Measurements from ENCODE around the gene LDB1. TPM values are rescaled to one million over a fixed set of nuclear protein-coding genes. Genes with fewer than 3 reads are reported as not detected.

LDB1 gene
- polyA plus RNA-seq, 1 donor: 82.7 TPM

- DNase-seq: no peak
Measured at GRCh38 chr10:102134416-102134815, 14.2 kb upstream of the LDB1 start.

GRCh38 chr10:102133373-102134195 lies 13.4 kb upstream of the LDB1 start:
- DNase-seq: peak; percentile 63

GRCh38 chr10:102132563-102133372 lies 12.6 kb upstream of the LDB1 start, which contains the start of gene PPRC1:
Gene PPRC1, plus strand, starts transcription at chr10:102133040. Its CDS starts 29 bp downstream, at chr10:102133069.
- DNase-seq: peak; percentile 99

- no peak for DNase-seq
Measured at GRCh38 chr10:102132193-102132562, 12.0 kb upstream of the LDB1 start.

GRCh38 chr10:102131286-102132170 lies 11.4 kb upstream of the LDB1 start:
- DNase-seq: no peak

GRCh38 chr10:102123223-102123622 lies 3.1 kb upstream of the LDB1 start:
- DNase-seq: no peak

GRCh38 chr10:102122450-102122849 lies 2.3 kb upstream of the LDB1 start:
- DNase-seq: no peak

- DNase-seq: peak; percentile 66
Measured at GRCh38 chr10:102121739-102122372, 1.7 kb upstream of the LDB1 start.

GRCh38 chr10:102120991-102121738 lies 997 bp upstream of the LDB1 start:
- DNase-seq: peak; percentile 83

GRCh38 chr10:102119417-102120141 lies 589 bp downstream of the LDB1 start:
- DNase-seq: peak; percentile 63

- DNase-seq: no peak
Measured at GRCh38 chr10:102118867-102119266, 1.3 kb downstream of the LDB1 start.

- peak; percentile 66 for DNase-seq
Measured at GRCh38 chr10:102117391-102118159, 2.6 kb downstream of the LDB1 start.

GRCh38 chr10:102116656-102117055 lies 3.5 kb downstream of the LDB1 start:
- DNase-seq: no peak

- DNase-seq: no peak
Measured at GRCh38 chr10:102115775-102116174, 4.4 kb downstream of the LDB1 start.

GRCh38 chr10:102114861-102115618 lies 5.1 kb downstream of the LDB1 start:
- DNase-seq: peak; percentile 91

- DNase-seq: no peak
Measured at GRCh38 chr10:102113956-102114857, 6.0 kb downstream of the LDB1 start.

- no peak for DNase-seq
Measured at GRCh38 chr10:102113261-102113955, 6.8 kb downstream of the LDB1 start.

Data from hindlimb muscle (tissue), 1 donor.